ENCODE results near the gene GADD45B. TPM values are rescaled to one million over a fixed set of nuclear protein-coding genes. Genes with fewer than 3 reads are reported as not detected.
A peak's percentile ranks its signal among the peaks of the same experiment; 100 is the strongest.
"Not testable (repeated sequence)": the region's sequence is repeated elsewhere in the genome, so short reads cannot be mapped to it uniquely, and the experiment has no call there.

GADD45B gene
- total RNA-seq, 1 experiment from 2014 or later, result 36.6 TPM

DNA sequence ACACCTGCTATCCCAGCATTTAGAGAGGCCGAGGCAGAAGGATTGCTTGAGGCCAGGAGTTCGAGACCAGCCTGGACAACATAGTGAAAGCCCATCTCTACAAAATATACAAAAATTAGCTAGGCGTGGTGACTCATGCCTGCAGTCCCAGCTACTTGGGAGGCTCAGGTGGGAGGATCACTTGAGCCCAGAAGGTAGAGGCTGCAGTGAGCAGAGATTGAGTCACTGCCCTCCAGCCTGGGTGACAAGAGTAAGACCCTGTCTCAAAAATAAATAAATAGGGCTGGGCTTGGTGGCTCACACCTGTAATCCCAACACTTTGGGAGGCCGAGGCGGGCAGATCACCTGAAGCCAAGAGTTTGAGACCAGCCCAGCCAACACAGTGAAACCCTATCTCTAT, 12.2 kb upstream of the GADD45B start:
- not testable (repeated sequence) for DNase-seq (ENCODE audit: extremely low read depth, low read depth)

DNA sequence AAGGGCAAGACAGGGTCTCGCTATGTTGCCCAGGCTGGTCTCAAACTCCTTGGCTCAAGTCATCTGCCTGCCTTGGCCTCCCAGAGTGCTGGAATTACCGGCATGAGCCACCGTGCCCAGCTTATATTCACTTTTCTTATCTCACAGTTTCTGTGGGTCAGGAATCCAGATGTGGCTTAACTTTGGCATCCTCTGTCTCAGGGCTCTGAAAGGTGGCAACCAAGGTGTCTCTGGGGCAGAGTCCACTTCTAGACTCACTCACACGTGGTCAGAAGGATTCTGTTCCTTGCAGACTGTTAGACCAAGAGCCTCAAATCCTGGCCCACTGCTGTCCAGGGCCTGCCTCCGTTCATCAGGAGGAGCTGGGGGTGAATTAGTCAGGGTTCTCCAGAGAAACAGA, 11.5 kb upstream of the GADD45B start:
- DNase-seq (ENCODE audit: extremely low read depth, low read depth), result no peak

DNA sequence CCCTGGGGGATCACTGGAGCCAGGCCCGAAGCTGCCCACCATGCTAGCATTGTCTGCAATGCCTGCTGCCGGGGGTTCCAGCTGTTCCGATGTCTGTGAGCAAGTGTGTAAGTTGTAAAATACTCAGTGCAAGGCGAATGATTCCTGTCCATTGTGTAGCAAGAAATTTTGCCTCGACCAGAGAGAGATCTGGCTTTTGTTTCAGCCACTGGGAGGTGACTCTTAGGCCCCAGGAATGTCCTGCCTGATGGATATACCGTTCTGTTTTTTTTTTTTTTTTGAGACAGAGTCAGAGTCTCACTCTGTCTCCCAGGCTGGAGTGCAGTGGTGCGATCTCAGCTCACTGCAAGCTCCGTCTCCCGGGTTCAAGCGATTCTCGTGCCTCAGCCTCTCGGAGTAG, 7.3 kb upstream of the GADD45B start:
- DNase-seq (ENCODE audit: extremely low read depth, low read depth), result no peak

DNA sequence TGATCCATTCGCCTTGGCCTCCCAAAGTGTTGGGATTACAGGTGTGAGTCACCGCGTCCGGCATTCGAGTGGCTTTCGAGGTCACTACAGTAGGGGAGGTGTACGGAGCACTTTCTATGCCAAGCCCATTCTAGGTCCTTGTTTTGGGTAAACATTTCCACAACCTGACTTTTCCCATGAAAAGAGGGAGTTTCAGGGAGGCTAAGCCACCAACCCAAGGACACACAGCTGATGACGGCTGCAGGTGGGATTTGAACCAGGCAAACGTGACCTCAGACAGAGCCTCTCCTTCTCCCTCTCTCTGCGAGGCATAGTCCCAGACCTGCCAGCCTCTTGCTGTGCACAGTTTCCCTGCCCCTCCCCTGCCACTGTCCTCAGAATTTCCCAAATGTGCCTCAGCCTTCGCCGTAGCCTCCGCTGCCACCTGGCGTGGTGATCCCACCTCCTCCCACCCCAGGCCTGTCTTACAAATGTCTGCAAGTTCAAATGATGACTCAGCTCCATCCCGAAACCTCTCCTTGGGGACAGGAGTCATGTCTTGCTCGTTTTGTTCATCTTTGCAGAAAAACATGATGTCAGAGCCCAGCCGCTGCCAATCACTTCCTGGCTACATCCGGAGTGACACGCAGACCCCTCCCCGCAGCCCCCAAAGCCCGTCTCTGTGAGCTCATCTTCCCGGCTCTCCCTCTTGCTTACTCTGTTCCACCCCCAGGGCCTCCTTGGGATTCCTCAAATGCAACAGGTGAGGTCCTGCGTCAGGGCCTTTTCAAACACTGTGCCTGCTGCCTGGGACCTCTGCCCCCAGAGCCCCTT, 6.6 kb upstream of the GADD45B start:
- no peak for DNase-seq (ENCODE audit: extremely low read depth, low read depth)

DNA sequence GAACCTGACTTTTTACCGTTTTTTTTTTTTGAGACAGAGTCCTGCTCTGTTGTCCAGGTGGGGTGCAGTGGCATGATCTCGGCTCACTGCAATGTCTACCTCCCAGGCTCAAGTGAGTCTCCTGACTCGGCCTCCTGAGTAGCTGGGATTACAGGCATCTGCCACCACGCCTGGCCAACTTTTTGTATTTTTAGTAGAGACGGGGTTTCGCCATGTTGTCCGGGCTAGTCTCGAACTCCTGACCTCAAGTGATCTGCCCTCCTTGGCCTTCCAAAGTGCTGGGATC, 6.1 kb upstream of the GADD45B start:
- DNase-seq (ENCODE audit: extremely low read depth, low read depth), result not testable (repeated sequence)

DNA sequence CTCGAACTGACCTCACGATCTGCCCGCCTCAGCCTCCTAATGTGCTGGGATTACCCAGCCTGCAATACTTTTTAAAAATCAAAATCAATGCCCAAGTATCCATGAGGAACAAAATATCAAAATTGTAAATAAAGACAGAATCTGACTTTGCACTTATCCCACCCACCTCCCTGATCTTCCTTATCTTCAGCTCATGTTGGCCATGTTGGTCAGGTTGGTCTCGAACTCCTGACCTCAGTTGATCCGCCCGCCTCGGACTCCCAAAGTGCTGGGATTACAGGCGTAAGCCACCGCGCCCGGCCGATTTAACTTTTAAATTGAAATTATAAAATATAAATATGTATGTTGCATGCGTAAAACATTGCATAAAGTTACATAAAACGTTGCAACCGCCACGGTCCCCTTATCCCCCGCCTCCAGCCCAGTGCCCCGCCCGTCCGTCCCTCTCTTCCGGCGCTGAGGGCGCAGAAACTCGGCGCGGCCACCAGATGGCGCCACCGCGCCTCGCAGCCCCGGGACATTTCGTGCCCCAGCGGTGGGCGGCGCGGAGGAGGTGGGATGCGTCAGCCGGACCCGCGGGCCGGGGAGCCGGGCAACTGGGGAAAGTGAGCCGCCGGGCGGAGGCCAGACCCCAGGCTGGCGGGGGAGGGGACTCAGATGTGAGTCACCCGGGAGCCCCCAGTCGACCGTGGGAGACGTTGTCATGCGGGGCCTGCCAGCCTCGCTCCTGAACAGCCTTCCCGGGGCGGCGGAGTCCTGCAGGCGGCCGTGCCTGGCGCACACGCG, 1.5 kb upstream of the GADD45B start:
- peak; percentile 74 for DNase-seq (ENCODE audit: extremely low read depth, low read depth)

DNA sequence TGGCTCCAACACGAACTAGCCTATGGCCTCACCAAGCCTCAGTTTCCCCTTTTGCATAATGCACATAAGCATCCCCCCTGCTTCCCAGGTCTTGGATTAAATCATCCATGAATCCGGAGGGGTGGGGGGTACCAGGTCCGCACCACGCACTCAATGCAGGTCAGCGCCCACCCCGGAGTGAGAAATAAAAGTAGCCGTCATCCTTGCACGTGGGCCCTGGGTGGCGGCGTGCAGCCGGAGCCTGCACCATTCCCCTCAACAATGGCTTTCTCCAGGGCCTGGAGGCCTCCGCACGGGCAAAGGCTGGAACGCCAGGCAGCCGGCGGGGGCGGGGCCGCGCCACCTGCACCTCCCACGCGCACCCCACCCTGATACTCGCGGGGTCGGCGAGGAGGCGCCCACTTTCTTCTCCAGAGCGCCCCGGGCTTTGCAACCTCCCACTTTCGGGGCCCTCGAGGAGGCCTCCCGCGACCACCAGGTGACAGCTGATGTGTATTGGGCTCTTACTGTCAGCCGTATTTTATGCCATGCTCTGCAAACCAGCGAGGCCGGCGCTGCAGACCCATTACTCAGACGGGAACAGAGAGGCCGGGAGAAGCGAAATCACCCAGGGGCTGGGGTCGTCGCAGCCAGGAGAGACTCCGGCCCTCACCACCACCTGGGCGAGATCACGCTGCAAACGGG, 767 bp upstream of the GADD45B start:
- no peak for DNase-seq (ENCODE audit: extremely low read depth, low read depth)

DNA sequence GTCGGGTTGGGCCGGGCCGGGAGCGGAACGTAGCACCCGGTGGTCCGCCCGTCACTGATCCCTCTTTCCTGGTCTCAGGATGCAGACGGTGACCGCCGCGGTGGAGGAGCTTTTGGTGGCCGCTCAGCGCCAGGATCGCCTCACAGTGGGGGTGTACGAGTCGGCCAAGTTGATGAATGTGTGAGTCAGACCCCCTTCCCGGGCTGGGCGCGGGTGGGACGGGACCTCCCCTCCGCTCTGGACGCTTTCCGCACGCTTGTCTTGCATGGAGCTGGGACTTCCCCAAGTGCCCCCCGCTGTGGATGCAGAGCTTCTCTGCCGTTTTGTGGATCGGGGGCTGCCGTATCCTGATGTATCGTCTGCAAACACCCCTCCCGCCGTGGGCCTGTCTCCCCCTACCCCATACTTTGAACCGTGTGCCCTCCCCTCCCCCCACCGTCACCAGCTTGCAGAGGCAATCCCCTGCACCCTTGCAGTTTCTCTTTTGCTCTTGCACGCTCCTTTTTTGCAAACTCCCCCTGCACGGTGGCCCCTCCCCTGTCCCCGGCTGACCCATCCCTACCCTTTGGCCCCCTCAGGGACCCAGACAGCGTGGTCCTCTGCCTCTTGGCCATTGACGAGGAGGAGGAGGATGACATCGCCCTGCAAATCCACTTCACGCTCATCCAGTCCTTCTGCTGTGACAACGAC, 669 bp downstream of the GADD45B start:
- DNase-seq (ENCODE audit: extremely low read depth, low read depth), result no peak

DNA sequence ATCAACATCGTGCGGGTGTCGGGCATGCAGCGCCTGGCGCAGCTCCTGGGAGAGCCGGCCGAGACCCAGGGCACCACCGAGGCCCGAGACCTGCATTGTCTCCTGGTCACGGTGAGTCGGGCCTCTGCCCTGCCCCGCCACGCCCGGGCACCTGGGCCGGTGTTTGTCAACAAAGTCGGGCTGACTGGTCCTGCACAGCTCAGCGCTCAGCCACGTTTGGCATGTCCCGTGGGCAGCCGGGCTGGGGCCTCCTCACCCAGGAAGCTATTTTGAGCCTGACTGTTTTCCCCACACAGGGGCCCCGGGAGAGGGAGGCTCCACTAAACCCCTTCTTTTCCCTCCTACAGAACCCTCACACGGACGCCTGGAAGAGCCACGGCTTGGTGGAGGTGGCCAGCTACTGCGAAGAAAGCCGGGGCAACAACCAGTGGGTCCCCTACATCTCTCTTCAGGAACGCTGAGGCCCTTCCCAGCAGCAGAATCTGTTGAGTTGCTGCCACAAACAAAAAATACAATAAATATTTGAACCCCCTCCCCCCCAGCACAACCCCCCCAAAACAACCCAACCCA, 1.3 kb downstream of the GADD45B start:
- DNase-seq (ENCODE audit: extremely low read depth, low read depth), result no peak

DNA sequence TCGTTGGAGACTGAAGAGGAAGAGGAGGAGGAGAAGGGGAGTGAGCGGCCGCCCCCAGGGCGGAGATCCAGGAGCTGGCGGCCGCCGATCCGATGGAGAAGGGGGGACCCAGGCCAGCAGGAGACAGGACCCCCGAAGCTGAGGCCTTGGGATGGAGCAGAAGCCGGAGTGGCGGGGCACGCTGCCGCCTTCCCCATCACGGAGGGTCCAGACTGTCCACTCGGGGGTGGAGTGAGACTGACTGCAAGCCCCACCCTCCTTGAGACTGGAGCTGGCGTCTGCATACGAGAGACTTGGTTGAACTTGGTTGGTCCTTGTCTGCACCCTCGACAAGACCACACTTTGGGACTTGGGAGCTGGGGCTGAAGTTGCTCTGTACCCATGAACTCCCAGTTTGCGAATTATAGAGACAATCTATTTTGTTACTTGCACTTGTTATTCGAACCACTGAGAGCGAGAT, 1.8 kb downstream of the GADD45B start:
- no peak for DNase-seq (ENCODE audit: extremely low read depth, low read depth)

DNA sequence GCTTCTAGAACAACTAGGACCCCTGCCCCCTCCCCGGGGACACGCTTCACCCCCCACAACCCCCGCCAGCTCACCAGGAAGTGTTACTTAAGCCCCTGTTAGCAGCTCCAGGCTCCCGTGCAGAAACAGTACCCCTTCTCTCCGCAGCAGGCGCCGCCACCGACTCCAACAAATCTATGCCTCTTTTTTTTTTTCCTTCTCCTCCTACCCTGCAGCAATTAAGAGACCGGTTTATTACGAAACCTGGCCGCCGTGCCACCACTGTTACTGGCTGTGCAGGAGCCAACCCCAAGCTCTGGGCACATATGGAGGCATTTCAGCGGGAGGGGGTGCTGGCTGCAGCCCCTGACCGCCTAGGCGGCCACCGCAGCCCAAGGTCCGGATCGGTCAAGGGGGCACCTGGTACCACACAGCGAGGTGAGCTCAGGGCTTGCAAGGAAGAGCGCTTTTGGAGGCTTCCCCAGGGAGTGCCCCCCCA, 2.4 kb downstream of the GADD45B start:
- DNase-seq (ENCODE audit: extremely low read depth, low read depth), result no peak

DNA sequence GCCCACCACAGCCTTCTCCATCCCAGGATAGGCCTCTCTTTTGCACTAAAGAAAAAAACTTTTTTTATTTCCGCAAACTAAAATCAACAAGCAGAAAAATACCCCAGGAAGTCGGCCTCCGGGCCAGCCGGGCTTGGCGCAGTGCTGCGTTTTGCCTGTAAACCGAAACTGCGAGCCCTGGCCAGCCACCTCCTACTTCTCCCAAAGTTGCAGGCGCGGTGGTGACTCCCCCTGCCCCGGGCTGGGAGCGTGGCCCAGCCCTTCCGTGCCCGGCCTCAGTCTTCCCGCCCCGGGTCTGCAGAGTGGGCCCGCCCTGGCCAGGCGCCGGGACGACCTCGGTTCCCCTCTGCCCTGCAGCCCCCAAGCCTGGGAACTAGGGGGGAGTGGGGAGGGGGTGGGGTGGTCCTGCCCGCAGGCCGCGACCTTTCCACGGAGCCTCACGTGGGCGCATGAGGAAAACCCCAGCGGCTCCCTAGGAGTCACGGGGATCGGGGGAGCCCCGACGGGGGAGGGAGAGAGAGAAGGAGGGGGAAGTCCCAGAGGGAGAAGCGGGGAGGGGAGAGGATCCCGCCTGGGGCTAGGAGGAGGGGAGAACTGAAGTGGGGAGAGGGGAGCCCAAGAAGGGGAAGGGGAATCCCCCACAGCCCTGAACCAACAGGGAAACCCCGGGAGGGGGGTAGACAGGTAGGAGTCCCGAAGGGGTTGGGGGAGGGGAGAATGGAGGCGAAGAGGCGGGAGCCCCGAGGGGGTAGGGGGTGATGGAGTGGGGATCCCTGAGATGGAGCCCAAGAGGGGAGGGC, 3.0 kb downstream of the GADD45B start:
- no peak for DNase-seq (ENCODE audit: extremely low read depth, low read depth)

DNA sequence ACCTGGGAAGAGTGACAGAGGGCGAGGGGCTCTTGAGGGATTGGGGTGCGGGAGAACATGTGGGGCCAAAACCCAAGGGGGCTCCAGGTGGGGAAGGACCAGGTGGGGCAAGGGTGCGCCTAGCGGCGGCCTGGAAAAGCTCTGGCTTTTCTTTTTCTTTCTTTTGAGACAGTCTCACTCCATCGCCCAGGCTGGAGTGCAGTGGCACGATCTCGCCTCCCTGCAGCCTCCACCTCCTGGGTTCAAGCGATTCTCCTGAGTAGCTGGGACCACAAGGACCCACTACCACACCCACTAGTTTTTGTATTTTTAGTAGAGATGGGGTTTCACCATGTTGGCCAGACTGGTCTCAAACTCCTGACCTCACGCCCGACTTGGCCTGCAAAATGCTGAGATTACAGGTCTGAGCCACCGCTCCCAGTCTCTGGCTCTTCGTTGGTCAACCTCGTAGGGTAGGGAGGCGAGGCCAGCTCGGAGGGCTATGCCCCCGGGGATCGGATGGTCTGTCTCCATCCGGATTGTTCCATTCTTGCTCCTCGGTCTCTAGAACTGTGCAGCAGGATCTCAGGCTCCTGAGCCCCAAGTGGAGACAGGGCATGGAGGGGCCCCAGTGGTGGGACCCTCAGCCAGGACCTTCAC, 3.7 kb downstream of the GADD45B start:
- no peak for DNase-seq (ENCODE audit: extremely low read depth, low read depth)

DNA sequence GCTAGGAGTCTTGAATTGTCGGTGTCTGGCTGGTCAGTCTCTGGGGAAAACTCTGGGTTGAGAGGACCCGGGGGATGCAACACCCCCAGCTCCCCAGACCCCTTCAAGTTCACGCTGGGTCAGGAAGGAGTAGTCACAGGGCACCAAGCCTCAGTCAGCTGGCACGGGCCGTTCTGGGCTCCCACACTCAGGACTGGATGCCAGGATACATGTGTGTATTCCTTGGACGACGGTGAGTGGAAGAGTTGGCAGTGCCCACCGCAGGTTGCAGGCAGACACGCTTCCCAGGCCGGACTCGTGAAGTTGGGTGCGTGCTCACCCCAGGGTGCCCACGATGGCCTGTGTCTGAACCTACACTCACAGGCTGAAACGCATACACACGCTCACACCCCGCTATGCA, 5.5 kb downstream of the GADD45B start:
- DNase-seq (ENCODE audit: extremely low read depth, low read depth), result no peak

DNA sequence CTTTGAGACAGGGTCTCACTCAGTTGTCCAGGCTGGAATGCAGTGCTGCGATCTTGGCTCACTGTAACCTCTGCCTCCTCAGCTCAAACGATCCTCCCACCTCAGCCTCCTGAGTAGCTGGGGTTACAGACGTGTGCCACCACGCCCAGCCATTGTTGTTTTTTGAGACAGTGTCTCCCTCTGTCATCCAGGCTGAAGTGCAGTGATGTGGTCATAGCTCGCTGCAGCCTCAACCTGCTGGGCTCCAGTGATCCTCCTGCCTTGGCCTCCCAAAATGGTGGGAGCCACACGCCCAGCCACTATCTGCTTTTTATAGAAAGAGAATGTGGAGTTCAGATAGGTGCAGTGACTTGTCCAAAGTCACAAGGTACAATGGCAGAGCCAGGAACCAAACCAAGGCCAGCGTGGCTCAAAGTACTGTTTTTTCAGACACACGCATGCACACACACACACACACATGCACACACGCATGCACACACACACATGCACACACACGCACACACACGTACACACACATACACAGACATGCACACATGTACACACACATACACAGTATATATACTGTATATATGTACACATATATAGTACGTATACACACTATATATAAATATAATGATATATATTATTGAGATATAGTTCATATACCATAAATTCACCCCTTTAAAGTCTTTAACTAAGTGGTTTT, 6.6 kb downstream of the GADD45B start:
- DNase-seq (ENCODE audit: extremely low read depth, low read depth), result no peak

DNA sequence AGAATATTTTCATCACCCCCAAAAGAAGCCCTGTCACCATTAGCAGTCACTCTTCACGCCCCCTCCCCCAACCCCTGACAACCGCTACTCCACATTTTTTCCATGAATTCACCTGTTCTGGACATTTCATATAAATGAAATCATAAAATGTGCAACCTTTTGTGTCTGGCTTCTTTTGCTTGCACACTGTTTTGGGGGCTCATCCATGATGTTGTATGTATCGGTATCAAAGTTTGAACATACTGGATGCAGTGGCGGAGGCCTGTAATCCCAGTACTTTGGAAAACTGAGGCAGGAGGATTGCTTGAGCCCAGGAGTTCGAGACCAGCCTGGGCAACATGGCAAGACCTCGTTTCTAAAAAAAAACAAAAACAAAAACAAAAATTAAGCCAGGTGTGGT, 7.2 kb downstream of the GADD45B start:
- DNase-seq (ENCODE audit: extremely low read depth, low read depth), result no peak

DNA sequence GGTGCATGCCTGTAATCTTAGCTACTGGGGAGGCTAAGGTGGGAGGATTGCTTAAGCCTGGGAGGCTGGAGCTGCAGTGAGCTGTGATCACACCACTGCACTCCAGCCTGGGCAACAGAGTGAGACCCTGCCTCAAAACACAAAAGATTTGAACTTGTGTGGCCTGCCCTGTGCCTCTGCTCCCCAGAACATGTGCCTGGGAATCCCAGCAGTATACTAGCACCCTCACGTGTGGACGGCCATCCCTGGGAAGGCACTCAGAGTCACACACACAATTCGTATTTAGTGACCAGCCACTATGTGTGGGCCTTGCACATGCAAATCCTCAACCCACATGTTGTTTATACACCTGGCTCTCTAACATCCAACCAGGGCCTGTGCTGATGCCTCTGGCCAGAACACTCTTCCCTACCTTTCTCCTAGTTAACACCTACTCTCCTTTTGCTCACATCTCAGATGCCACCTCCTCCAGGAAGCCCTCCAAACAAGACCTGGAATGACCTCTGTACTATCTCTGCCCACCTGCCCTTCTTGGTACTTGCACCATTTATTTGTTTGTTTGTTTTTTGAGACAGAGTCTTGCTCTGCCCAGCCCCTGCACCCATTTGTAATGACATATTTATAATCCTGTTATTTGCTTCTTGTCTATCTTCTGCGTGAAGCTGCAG, 7.7 kb downstream of the GADD45B start:
- DNase-seq (ENCODE audit: extremely low read depth, low read depth), result no peak
